Astrocyte (in vitro differentiated cells and primary cell): ENCODE results near the gene TMEM235. TPM values are rescaled to one million over a fixed set of nuclear protein-coding genes. Genes with fewer than 3 reads are reported as not detected.

Experiments used
- DNase-seq: peaks from one replicate; pipeline ENCODE4 v3.0.0-alpha.2; 2010; ENCODE audit warnings: low read depth
- FAIRE-seq: peaks from 2 replicates; lab custom pipeline; 2011; peaks lifted over from hg19 to GRCh38; lab: Jason Lieb, UNC
- H2AFZ ChIP-seq: 2 replicates; pipeline ENCODE4 v1.6.0; 2012; ENCODE audit warnings: low read depth, low read length, inconsistent platforms
- H3K27ac ChIP-seq: 2 replicates; pipeline ENCODE4 v1.5.1; 2011; ENCODE audit warnings: low read depth, low read length, inconsistent platforms
- H3K27me3 ChIP-seq: 2 replicates; pipeline ENCODE4 v1.6.0; 2011; ENCODE audit warnings: low read length, inconsistent platforms; ENCODE audit not compliant: insufficient read depth
- H3K36me3 ChIP-seq: 2 replicates; pipeline ENCODE4 v1.5.1; 2011; ENCODE audit warnings: low read length, inconsistent platforms; ENCODE audit not compliant: insufficient read depth
- H3K4me1 ChIP-seq: 2 replicates; pipeline ENCODE4 v1.5.1; 2011; ENCODE audit warnings: low read length, inconsistent platforms; ENCODE audit not compliant: insufficient read depth
- H3K4me2 ChIP-seq: 2 replicates; pipeline ENCODE4 v1.6.0; 2012; ENCODE audit warnings: low read length, inconsistent platforms
- H3K4me3 ChIP-seq: 2 replicates; pipeline ENCODE4 v1.5.1; 2011; ENCODE audit warnings: low read depth, mild to moderate bottlenecking, low read length, inconsistent platforms; ENCODE audit not compliant: insufficient read depth
- H3K79me2 ChIP-seq: 2 replicates; pipeline ENCODE4 v1.6.0; 2012; ENCODE audit warnings: mild to moderate bottlenecking, low read length, inconsistent platforms; ENCODE audit not compliant: insufficient read depth
- H3K9ac ChIP-seq: 2 replicates; pipeline ENCODE4 v1.6.0; 2012; ENCODE audit warnings: mild to moderate bottlenecking, low read length, inconsistent platforms
- H3K9me3 ChIP-seq: 2 replicates; pipeline ENCODE4 v1.5.1; 2012; ENCODE audit warnings: low read depth, mild to moderate bottlenecking, low read length, inconsistent platforms; ENCODE audit not compliant: insufficient read depth
- H4K20me1 ChIP-seq: 2 replicates; pipeline ENCODE4 v1.6.0; 2012; ENCODE audit warnings: low read length, inconsistent platforms; ENCODE audit not compliant: insufficient read depth
- H3K27ac Mint-ChIP-seq: one replicate; pipeline ENCODE4 v1.8.0; 2021; ENCODE audit warnings: mild to moderate bottlenecking, mixed read lengths; ENCODE audit not compliant: unreplicated experiment
- H3K27me3 Mint-ChIP-seq: one replicate; pipeline ENCODE4 v1.8.0; 2021; ENCODE audit warnings: low read depth, mixed read lengths; ENCODE audit not compliant: unreplicated experiment
- H3K36me3 Mint-ChIP-seq: one replicate; pipeline ENCODE4 v1.8.0; 2021; ENCODE audit warnings: low read depth, mixed read lengths; ENCODE audit not compliant: unreplicated experiment
- H3K4me1 Mint-ChIP-seq: one replicate; pipeline ENCODE4 v1.8.0; 2021; ENCODE audit warnings: low read depth, mixed read lengths; ENCODE audit not compliant: unreplicated experiment
- H3K4me3 Mint-ChIP-seq: one replicate; pipeline ENCODE4 v1.8.0; 2021; ENCODE audit warnings: mild to moderate bottlenecking, moderate library complexity, mixed read lengths; ENCODE audit not compliant: unreplicated experiment
- H3K9me3 Mint-ChIP-seq: one replicate; pipeline ENCODE4 v1.8.0; 2021; ENCODE audit warnings: mild to moderate bottlenecking, mixed read lengths; ENCODE audit not compliant: unreplicated experiment
- EZH2 ChIP-seq: IDR thresholded peaks from 2 replicates; pipeline ENCODE4 v1.6.1; 2012; ENCODE audit warnings: mild to moderate bottlenecking, low read length, inconsistent platforms; ENCODE audit not compliant: insufficient read depth
- total RNA-seq: library from RNA; stranded (reverse); gene quantifications from 2 replicates; pipeline ENCODE4 v1.2.1, GENCODE V29; 2021
- TF ChIP-seq, protein P1 (sequence below): IDR thresholded peaks from 2 replicates; pipeline ENCODE4 v1.5.1; 2011; ENCODE audit warnings: low read depth, mild to moderate bottlenecking, inconsistent platforms, low read length, moderate library complexity; ENCODE audit not compliant: insufficient read depth

The TMEM235 gene
- total RNA-seq, 1 donor from 2014 or later: not detected

DNA sequence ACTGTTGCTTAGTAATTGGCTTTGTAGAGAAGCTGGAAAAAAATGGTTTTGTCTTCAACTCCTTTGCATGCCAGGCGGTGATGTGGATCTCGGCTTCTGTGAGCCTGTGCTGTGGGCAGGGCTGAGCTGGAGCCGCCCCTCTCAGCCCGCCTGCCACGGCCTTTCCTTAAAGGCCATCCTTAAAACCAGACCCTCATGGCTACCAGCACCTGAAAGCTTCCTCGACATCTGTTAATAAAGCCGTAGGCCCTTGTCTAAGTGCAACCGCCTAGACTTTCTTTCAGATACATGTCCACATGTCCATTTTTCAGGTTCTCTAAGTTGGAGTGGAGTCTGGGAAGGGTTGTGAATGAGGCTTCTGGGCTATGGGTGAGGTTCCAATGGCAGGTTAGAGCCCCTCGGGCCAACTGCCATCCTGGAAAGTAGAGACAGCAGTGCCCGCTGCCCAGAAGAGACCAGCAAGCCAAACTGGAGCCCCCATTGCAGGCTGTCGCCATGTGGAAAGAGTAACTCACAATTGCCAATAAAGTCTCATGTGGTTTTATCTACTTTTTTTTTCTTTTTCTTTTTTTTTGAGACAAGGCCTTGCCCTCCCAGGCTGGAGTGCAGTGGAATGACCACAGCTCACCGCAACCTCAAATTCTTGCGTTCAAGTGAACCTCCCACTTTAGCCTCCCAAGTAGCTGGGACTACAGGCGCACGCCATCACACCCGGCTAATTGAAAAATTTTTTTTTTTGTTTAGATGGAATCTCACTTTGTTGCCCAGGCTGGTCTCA lies 6.2 kb upstream of the TMEM235 start:
- TF ChIP-seq EZH2: no peak
- TF ChIP-seq, protein P1, sequence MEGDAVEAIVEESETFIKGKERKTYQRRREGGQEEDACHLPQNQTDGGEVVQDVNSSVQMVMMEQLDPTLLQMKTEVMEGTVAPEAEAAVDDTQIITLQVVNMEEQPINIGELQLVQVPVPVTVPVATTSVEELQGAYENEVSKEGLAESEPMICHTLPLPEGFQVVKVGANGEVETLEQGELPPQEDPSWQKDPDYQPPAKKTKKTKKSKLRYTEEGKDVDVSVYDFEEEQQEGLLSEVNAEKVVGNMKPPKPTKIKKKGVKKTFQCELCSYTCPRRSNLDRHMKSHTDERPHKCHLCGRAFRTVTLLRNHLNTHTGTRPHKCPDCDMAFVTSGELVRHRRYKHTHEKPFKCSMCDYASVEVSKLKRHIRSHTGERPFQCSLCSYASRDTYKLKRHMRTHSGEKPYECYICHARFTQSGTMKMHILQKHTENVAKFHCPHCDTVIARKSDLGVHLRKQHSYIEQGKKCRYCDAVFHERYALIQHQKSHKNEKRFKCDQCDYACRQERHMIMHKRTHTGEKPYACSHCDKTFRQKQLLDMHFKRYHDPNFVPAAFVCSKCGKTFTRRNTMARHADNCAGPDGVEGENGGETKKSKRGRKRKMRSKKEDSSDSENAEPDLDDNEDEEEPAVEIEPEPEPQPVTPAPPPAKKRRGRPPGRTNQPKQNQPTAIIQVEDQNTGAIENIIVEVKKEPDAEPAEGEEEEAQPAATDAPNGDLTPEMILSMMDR: no peak
- no peaks in the 10 kb centered on the region for H3K9me3 Mint-ChIP-seq
- H3K27ac ChIP-seq: no peak overlapping the region

DNA sequence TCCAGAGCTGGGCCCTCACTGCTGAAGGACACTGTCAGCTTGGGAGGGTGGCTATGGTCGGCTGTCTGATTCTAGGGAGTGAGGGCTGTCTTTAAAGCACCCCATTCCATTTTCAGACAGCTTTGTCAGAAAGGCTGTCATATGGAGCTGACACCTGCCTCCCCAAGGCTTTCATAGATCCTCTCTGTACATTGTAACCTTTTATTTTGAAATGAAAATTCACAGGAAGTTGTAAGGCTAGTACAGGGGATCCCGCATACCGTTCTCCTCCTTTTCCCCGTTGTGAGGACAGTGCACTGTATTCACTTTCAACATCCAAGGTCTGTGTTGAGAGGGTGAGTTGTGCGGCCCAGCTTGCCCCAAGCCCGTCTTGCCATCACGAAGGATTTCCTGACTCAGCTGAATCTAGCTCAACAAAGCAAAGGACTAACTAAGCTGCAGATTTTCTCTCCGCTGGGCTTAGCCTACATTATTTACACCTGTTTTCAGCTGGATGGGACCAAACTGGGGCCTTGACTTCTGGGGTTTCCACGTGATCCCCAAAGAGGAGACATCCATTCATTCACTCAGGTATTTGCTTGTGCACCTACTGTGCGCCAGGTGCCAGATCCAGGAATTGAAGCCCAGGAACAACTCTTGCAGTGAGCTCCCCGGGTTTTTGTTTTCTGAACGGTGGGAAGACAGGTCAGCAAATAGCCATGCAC lies 5.2 kb upstream of the TMEM235 start:
- H3K4me3 Mint-ChIP-seq: no peak overlapping the region
- no peaks in the 10 kb centered on the region for H3K36me3 Mint-ChIP-seq
- TF ChIP-seq, protein P1: no peak
- TF ChIP-seq EZH2: no peak
- H3K9me3 Mint-ChIP-seq: no peaks in the 10 kb centered on the region
- Histone ChIP-seq H3K27ac (no peak overlapping the region), H3K79me2 (peaks cover under 1% of the 10 kb centered on the region), H3K9ac (no peak overlapping the region), H4K20me1 (no peaks in the 10 kb centered on the region), H3K27me3 (peaks cover 7% of the 10 kb centered on the region), H3K4me2 (no peak overlapping the region), H2AFZ (no peak overlapping the region), H3K9me3 (no peaks in the 10 kb centered on the region), H3K36me3 (peaks cover 4% of the 10 kb centered on the region), H3K4me3 (no peak overlapping the region), H3K4me1 (no peaks in the 10 kb centered on the region)
- FAIRE-seq (no peak), DNase-seq (no peak)
- H3K27ac Mint-ChIP-seq: no peak overlapping the region
- no peaks in the 10 kb centered on the region for H3K4me1 Mint-ChIP-seq
- peaks cover 18% of the 10 kb centered on the region for H3K27me3 Mint-ChIP-seq

More for the DNA sequence above, 6.2 kb upstream of the TMEM235 start:
- no peaks in the 10 kb centered on the region for H3K9me3 ChIP-seq
- no peak overlapping the region for H3K9ac ChIP-seq
- Mint-ChIP-seq H3K36me3 (no peaks in the 10 kb centered on the region), H3K4me3 (no peak overlapping the region), H3K27ac (no peak overlapping the region), H3K27me3 (peaks cover 10% of the 10 kb centered on the region), H3K4me1 (no peaks in the 10 kb centered on the region)
- no peaks in the 10 kb centered on the region for H3K4me1 ChIP-seq
- H2AFZ ChIP-seq: no peak overlapping the region
- peaks cover 7% of the 10 kb centered on the region for H3K79me2 ChIP-seq
- H4K20me1 ChIP-seq: no peaks in the 10 kb centered on the region
- no peak overlapping the region for H3K4me2 ChIP-seq
- FAIRE-seq: no peak
- no peaks in the 10 kb centered on the region for H3K27me3 ChIP-seq
- H3K36me3 ChIP-seq: peaks cover 4% of the 10 kb centered on the region
- no peak overlapping the region for H3K4me3 ChIP-seq
- no peak for DNase-seq
